Stimulated activated CD4-positive, alpha-beta T cell treated with anti-CD3 and anti-CD28 coated beads, Interleukin-1b, Interleukin-23, amount 100 ng/mL, for 1 hour (primary cell): Measurements from ENCODE around the gene PTCHD1.

Experiments used
- DNase-seq, 2 donors: peaks; one replicate each; pipeline ENCODE4 v3.0.0-alpha.2; 2020; ENCODE audit warnings: low read depth in 2 of 2

PTCHD1 gene

DNA sequence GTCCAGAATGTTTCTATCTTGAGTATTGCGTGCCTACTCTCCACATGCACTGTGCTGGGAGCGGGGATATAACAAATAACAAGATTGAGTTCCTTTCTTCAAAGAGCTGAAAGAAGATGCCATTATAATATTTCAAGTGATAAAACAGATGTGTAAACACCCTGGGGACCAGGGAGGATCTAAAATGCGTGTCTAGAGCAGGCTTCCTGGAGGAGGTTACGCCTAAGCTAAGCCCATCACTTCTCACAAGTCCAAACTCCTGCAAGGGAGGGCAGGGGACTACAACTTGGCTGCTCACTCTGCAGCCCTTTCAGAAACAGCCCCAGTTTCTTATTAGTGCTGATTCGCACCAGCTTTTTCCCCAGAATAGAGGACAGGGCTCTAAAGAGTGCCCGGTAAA is 21.5 kb downstream of the PTCHD1 start:
- DNase-seq, result no peak

DNA sequence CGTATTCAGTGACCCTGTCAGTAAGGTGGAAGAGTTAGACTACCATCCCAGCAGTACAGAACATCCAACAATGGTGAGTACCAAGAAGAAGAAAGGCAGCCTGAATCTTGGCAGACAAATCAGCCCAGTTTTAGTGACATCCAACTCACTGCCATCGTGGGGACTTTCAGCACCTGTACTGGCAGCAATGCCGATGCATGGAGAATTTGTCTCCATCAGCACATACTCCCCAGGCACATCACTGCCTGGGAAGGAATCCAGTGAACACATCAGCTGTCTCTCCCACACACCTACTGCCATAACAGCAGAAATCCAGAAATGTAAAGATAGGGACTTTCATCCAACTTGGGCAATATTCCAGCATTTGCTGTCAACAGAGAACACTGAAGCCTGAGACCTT is 29.8 kb downstream of the PTCHD1 start:
- DNase-seq, result no peak

DNA sequence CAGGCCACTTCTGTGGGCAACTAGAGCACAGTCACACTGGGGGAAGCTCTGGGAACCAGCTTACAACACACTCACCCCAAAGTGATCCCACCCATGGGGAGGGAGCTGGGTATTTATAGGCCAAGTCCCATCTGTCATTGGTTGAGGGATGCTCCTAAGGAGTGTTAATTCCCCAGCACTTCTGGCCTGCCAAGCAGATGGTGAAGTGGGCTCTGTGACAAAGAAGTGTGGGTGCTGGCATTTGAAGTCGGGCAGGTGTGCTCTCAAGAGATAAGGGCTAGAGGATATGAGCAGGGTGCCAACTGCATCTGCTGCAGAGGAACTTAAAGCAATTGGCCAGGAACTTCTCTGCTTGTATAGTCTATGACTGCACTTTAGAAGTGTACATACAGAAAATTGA is 30.9 kb downstream of the PTCHD1 start:
- no peak for DNase-seq

DNA sequence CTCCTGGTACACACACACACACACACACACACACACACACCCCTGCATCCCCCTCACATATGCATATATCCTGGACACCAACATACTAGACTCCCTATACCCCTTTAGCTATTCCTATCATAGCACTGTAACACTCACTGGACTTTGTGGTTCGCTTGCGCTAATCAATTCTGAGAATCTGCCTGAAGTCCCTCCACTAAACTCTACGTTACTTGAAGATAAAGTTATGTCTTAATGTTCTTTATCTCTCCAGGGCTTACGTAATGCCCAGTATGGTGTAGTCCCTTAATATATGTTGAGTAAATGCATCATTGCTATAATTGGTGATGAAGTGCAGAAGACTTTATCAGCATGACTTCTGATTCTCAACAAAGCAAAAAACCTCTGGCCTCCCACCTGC is 32.3 kb downstream of the PTCHD1 start:
- no peak for DNase-seq

DNA sequence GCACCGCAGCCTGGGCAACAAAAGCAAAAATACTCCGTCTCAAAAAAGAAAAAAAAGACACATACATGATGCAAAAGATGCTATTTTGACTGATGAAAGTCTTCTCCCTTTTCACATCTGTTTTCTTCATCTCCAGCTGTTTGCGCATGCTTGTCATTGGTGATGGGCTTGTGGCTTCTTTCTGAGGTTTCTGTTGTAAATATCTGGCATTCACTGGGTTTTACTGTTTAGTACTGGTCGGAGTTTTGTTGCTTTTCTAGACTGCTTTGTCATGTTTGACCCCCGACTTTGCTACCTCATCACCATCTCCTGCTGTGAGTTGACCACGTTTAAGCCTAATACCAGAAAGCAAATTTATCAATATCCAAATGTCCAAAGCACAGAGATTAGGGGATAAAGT is 34.4 kb downstream of the PTCHD1 start:
- no peak for DNase-seq

DNA sequence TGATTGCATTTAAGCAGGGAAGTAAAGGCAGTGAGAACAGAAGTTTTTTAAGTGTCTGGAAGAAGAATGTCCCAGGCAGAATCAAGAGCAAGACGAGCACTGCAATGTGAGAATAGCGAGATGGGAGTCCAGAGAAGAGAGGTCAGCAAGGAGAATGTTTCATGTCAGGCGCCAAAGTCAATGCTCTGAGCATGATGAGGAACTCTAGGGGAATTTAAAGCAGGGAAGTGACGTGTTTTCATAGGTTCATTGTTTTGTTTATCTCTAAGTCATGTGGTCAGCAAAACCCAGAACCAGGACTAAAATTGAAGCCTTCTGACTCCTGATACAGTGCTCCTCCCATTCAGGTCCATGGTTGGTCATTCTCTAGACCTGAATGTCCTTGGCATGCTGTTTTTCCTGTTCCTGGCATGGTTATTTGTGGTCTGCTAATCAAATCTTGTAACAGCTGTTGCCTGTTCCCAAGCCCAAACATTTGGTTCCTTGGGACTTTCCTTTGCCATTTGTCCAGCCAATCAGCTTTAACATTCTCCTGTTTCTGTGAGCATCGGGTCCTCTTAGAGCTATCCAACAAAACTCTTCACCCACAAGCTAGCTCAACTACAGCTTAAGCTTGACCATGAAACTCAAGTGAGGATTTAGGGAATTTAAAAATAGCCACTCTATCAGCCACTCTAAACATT is 37.7 kb downstream of the PTCHD1 start:
- no peak for DNase-seq

DNA sequence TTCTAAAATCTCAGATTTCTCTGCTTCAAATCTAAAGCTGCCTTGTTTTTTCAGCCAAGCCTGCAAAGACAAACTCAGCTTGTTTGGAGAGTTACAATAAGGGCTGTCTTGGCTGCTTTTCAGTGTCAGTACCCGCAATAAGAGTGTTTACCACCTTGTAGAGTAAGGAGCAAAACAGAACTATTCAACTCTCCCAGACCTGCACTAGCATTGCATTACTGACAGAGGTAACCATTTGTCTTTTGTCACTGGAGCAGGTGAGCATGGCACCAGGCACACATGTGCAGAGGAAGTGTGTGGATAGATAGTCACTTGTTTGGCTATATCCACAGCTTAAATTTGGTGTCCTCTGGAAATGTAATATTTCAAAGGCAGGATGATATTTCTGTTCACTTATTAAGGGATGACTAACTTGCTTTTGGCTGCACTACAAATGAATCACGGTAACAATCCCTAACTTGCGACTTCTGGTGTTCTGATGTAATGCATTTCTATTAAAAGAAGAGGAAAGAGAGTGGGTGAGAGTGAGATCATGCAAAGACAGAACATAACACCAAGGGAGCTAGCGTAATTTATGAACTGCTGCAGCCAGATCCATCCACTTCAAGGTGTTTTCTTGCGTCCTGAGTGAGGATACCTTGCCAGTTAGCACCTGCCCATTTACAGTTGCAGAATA is 38.6 kb downstream of the PTCHD1 start:
- no peak for DNase-seq

DNA sequence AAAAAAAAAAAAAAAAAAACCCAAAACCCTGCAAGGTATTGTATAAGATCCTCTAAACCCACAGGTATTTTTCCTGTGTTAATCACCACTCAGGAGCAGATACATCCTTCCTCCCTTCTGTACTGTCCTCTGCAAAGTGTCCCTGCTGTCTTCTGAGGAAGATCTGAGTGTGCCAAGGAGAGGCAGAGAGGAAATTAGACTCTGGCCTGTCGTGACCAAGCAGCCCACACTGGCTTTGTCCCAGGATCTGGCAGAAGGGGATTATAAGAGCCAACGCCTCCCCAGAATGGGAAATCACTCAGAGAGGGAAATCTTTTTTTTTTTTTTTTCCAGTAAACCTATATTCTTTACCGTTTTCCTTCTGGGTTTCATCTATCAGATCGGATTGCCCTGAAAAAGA is 39.6 kb downstream of the PTCHD1 start:
- no peak for DNase-seq

DNA sequence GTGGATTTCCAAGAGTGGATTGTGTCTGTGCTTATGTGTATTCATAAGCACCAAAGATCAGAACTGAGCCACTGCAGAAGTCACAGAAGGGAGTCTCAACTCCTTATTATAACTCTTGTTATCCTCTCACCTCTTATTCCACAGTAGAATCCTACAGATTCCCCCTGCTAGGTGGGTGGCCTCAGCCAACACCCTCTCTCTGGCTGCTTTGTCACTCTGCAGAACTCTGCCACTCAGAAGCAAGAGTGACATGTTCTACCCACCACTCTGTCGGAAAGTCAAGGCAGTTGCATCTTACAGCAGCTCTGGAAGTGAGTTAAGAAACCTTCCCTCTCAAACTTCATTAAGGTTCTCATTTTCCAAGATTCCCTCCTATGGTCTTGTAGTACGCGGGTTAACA is 41.9 kb downstream of the PTCHD1 start:
- DNase-seq, result no peak

DNA sequence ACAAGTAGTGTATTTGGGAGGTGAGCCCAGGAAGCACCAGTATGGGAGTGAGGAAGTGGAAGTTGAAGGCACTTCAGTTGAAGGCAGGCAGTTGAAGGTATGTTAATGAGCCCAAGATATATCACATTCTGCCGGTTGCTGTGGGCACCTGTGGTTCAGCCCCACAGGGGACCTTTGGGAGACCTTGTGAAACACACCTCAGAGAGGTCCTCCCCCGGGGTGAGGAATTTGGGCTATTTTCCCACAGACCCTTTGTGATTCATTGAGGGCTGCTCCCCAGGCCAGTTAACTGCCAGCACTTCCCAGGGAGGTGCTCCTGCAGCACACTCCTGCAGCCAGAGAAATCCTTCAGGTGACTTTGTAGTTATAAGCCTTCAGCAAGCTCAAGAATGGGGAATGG is 45.9 kb downstream of the PTCHD1 start:
- DNase-seq, result no peak

DNA sequence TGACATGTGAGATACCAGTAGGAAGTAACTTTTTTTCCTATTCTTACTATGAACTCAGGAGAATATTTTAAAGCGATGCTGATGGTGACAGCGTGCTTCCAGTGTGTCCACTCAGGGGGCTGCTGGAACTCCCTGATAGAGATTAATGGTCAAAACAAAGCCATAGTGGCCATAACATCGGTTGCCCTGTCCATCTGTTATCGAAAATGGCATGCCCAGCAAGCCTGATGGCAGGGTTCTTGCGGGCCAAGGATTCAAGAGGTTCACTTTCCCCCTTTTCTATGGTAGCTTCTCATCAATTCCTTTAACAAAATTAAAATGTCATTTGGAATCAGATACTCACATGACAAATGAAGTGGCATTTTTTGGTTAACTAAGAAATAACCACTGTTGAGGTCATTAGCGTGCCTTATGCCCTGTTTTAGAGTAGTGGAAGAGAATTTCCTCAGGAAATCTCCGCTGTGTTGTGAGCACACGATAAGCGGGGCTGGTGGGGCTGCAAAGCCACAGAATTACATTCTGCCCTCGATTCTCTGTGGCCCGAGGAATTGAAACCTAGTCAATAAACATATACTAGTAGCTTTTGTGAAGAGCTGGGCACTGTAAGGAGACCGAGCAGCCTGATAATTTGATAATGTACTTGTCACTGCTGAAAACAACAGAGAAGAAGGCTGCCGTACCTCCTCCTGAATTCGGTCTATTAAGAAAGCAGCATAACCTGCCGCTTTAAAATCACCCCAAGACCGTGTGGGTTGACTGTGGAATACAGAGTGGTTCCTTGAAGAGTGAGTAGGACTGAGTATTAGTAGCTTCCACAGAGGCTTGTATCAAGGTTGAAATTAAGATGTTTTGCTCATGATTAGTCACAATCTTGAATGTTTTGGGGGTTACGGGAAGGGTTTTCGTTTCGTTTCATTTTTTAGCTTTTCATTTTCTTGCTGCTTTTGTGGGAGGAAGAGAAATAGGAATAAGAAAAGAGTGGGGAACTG is 46.7 kb downstream of the PTCHD1 start:
- DNase-seq, result no peak

DNA sequence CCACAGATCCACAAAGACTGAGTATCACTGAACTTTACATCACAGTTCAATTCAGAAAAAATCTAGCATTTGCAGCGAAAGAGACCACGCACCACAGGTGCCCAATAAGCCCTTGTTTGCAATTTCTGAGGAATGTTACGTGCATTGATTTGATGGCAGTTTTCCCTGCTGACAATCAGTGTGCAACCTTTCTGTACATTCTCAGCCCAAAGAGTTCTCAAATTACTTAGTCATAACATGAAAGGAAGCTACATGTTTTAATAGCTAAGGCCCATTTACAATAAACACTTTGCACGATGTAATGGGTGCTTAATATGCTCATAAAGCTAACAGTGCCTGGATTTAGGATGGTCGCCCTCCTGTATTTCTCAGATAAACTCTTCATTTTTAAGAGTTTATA is 47.9 kb downstream of the PTCHD1 start:
- DNase-seq, result no peak

DNA sequence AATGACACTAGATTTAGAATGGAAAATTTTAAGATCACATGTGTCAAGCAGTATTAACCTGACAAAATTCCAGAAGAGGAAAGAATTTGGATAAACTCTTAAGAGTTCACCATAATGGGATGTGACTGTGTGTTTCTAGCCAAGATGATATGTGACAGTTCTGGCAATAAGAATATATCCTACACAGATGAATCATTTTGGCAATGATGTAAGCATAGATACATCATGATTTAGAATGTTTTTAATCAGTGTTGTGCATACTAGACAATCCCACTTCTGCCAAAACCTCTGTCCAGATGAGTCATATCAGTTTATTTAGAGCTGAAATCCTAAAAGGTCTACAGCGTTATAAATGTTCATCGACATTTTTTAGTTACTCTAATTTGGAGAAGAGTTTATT is 48.8 kb downstream of the PTCHD1 start:
- DNase-seq, result no peak

DNA sequence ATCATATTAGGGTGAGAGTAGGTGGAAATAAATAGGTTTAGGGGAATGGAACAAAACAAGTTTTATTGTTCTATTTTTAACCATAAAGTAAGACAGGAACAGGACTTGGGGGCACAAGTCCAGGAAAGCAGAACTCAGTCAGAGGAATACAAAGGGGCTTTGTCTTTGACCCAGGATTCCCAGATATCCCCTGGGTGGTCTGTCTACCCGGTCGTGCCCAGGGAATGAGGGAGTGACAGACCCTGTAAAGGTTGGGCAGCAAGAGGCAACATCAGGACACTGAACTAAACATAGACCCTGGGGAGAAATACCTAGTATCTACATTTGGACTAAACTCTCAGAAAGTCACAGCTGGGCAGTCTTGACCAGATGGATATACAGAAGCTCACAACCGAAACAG is 50.6 kb downstream of the PTCHD1 start:
- DNase-seq, result no peak

DNA sequence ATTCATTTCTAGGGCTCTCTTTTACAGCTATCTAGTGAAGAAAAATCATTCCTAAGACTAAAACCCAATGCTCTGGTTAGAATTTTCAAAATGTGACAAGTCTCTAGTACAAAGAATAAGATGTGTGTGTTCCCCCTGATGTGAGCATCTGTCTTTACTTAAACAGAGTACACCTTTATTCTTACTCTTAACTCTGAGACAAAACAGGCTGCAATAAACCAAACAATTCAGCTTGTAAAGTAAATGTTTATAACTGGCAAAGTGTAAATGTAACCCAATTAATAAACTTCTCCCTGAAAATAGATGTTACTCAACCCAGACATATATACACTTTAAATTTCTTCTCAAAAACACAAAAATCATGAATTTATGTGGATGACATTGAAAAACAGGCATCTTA is 51.6 kb downstream of the PTCHD1 start:
- no peak for DNase-seq

DNA sequence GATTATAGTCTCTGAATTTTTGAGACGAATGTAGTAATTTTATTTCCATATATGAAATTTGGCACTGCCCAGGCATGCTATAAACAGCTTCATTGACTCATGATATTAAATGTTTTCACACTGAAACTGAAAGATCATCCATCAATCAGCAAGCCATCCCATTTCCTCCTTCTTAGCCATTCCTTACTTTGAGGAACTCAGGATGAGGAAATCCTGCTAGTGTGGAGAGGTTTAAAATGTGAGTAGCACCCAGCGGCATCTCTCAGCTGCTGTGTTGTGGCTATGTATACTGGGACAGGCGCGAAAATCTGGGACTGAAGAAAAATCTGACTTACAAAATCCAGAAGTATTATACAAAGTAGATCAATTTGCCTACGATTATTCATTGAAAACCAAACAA is 52.1 kb downstream of the PTCHD1 start:
- DNase-seq, result no peak

DNA sequence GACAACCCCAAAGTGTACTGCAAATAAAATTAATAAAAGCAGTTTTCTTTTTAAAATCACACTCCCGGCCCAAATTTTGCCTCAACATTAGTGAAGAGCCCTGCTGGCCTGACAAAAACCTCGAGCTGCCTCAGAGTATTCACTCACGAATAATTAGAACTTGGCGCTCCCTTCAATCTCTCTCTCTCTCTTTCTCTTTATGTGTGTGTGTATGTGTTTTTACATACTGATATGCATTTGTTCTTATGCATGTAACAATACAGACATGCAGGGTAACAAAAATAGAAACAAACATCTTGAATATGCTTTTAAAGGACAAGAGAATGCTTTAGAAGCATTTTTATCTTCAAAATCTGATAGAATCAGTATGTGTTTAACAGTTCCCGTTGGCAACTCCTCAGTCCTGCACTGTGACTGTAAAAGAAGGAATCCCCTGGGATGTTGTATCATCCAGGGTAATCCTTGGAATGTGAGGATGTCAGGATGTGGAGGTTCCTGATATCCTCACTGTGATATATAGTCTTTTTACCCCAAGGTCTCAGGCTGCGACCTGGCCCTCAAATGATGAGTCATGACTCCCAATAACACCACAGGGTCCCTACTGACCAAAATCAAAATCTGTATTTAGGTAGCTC is 53.0 kb downstream of the PTCHD1 start:
- DNase-seq, result no peak

DNA sequence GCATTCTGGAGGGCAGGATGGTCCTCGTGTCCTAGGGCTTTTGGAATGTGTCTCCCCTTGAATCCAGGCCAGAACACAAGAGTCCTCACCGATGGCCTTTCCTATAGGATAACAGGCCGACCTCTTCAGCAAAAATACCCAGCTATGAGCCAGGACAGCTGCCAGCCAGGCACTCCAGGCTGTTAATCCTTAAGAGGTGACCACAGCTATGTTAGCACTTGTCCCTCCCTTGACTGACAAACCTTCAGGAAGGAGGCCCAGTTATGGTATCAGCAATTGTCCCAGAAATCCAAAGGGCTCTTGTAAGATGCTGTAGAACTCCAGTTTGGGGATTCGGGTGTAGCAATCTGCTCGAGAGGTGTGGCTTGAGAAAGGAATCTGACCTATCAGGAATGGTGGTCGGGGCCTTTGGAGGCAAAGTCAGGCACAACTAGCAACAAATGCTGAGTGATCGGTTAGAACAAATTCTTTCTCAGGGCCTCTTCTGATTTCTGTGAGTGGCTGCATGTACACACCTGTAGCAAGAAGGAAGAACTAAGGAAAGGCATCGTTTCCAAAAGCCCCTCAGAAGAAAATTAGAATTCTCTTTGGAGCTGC is 54.6 kb downstream of the PTCHD1 start:
- no peak for DNase-seq

DNA sequence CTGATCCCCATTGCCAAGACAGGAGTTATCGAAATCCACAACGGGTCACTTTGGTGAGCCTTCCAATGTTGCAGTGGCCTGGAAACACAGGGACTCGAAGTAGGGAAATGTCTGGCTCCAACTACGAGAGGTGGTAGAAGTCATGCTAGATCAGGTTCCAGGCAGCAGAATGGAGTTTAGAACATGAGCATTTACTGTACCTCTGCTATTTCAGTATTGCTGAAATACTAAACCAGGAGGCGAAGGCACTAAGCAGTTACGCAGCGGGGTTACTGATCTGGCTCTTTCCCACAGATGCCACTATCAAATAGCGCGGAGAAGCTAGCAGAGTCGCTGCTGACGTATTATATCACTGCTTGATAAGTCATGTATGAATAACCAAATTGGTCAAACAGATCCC is 56.3 kb downstream of the PTCHD1 start:
- no peak for DNase-seq

DNA sequence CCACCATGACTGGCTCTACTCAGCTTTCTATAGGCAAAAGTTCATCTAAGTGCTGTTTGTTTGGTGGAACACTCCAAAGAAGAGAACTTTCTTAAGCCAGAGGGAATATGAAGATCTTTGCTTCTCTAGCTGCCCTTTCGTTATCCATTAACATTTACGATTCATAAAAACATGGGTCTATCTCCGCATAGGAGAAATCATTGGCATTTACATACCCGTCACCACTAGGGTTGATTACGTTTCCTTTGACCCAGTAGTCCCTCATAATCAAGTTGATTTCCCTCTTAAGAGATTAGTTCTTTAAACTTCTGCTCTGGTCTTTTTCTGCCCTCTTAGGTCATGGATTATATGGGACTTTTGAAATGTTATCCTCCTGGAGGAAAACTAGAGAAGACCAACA is 57.5 kb downstream of the PTCHD1 start:
- DNase-seq, result no peak

DNA sequence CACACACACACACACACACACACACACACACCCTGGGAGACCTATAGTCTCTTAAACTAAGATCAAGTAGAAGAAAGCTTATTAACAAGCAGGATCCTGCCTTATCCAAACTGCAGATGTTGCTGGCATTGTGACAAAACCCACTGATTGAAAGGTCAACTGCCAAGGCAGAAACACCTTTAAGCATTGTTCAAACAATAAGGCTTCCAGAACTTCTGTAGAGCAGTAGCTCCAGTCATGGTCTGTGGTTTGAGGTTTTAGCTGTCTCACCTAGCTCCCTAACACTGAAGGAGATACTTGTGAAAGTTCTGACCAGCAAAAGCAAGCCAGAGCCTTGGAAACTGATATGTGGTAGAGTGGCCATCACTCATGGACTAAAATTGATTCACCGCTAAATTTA is 59.8 kb downstream of the PTCHD1 start:
- no peak for DNase-seq

DNA sequence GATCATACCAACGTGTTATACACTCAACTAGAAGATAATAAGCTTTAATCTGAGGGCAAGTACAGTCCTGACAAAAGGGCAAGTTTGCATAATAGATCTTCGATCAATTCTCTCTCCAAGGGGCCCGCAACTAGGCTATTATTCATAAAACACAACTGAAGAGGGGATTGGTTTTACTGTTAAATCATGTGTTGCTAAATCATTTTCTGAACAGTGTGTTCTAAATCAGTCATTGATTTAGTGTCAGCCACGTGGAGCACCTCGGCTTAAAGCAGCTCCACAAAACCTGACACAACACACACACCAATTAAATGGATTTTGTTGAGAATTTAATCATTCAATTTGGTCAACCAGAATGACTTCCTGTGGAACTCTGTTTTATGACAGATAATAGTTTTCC is 61.6 kb downstream of the PTCHD1 start:
- no peak for DNase-seq
